DMS 273 (cell line): ENCODE data around the gene ZC3H18.
A peak's percentile ranks its signal among the peaks of the same experiment; 100 is the strongest.
"Not testable (repeated sequence)": the region's sequence is repeated elsewhere in the genome, so short reads cannot be mapped to it uniquely, and the experiment has no call there.

Experiments used
- DNase-seq: peaks from one replicate; lab custom pipeline; 2025; ENCODE audit not compliant: unreplicated experiment; lab: John Stamatoyannopoulos, UW

Gene ZC3H18

DNA sequence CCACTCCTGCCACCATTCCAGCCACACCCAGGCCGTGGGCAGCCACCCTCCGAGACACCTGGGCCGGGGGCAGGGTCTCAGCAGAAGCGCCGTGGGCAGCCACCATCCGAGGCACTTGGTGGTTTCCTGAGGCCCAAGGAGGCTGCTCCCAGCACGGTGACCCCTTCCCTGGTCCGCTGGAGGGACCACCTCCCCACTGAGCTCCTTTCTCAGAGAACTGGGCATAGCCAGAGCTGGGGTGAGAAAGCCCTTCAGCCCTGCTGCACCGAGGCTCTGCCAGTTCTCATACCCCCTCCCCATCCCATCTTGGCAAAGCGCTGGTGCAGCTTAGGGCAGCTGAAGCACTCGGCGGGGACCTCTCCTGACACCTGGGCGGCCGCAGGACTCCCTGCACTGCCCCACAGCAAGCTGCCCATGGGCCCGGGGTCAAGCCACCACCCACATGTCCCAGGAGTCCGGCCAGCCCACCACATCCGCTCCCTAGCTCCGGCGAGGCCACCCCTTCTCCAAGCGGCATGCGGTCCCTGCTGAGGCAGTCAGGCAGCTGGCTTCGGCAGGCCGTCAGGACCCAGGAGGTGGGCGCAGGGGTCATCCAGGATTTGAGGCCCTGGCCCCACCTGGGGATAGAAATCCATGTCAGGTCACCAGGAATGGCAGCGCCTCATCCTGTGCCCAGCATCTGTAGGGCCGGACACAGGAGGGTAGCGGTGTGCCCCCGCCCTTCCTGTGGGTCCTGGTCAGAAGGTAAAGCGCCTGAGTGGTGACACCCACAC, 82.0 kb downstream of the ZC3H18 start:
- DNase-seq = no peak

DNA sequence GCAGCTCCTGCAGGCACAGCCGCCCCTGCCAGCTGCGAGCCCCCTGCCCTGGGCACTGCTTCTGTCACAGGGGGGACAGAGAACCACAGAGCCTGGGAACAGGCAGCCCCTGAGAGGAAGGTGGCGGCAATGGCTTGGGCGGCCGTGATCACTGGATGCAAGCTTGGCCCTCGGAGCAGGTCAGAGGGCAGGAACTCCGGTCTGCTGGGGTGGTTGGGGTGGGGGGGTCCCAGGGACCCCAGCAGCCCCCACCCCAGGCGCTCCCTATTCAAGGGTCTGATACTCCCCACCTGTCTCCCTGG, 82.5 kb downstream of the ZC3H18 start:
- DNase-seq = no peak

DNA sequence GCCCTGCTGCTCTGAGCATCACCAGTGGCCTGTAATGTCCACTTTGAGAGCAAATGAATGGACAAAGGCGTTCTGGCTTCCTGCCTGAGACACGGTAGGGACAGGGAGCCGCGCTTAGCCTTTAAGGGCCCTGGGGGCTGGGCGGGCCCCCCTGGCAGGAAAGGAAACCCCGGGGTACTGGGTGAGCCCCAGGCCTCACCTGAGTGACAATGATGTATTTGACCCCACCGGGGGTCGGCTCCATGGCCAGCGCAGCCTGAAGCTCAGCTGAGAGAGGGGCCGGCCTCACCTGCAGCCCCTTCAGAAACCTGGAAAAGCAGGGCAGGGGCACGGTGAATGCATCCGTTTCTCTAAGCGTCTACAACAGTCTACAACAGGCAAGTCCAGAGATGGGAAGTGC, 82.9 kb downstream of the ZC3H18 start:
- no peak for DNase-seq

DNA sequence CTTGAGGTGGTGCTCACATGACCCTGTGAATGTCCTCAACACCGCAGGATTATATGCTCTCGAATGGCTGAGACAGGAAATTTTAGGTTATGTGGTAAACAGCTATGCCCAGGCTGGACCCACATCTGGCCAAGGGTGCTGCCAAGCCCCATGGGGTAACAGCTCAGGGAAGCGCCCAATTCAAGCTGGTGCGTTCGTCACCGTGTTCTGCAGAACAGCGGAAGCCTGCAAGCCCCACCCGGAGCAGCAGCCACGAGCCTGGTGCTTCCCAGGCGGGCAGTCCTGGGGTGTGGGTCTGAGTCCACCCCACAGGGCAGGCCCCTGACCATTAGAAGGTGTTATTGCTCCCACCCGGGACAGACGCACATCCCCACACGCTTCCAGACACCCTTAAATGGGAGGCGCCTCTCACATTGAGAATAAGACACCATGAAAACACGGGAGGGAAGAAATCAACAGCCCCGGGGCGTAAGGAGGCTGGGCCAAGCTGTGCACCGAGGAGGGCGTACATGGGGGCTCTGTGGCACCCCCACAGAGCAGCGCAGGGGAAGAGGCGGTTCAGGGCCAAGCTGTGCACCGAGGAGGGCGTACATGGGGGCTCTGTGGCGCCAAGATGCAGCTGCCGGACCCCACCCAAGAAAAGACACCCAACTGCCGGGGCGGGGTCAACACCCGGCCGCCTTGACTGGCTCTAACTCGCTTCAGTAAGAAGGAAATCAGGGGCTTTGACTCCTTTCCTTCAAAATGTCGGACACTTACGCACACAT, 83.6 kb downstream of the ZC3H18 start:
- DNase-seq = no peak

DNA sequence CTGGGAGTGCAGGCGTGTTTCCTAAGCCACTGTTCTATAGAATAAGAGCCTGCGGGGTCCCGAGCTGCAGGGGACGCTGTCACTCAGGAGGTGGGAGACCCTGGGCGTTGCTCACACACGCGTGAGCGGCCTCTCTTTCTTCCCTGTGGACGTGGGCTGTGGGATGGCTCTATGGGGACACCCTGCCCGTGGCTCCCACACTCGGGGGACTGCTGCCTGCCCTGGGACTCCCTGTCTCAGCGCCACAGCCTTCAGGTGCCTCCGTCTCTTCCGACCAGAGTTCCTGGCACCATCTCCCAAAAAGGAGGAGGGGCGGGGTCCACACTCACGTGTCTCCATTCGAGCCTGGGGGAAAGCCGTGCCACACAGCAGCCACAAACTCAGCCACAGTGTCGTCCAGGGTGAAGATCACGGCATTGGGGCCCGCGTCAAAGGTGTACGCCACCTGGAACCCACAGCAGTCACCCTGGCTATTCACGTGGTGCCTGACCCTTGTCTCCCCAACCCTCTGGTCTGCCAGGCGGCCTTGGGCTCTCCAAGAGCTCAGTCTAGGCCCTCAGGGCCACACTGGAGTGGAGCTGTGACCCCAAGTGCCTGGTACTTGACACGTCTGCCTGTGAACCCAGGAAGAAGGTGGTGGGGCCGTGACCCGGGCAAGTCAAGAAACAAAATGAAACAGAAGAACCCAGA, 84.3 kb downstream of the ZC3H18 start:
- no peak for DNase-seq

DNA sequence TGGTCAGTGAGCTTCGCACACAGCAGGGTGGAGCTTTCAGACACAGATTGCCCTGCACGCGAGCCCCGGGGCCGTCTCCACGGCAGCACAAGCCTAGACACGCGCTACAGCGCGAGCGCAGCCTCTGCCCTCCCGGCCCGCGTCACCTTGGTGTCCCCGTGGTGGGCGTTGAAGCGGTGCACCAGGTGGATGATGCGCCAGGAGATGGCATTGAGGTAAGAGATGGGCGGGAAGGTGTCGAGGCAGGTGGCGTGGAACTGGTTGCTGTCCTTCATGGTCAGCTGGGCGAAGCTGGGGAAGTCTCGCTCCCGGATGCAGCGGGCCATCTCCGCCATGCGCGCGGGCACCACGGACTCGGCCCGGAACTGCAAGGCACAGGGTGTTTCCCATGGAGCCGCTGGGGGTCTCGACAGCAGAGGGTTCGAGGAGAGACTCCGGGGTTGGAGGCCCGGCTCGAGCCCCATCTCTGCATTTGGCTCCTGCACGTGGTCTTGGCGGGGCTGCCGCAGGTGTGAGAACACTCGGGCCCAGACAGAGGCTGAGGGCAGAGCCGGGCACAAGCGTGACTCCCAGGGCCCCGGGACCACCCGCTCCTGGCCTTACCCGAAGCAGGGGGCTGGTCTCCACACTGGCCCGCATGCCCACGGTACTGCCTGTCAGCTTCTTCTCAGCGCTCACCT, 85.0 kb downstream of the ZC3H18 start:
- DNase-seq = no peak

DNA sequence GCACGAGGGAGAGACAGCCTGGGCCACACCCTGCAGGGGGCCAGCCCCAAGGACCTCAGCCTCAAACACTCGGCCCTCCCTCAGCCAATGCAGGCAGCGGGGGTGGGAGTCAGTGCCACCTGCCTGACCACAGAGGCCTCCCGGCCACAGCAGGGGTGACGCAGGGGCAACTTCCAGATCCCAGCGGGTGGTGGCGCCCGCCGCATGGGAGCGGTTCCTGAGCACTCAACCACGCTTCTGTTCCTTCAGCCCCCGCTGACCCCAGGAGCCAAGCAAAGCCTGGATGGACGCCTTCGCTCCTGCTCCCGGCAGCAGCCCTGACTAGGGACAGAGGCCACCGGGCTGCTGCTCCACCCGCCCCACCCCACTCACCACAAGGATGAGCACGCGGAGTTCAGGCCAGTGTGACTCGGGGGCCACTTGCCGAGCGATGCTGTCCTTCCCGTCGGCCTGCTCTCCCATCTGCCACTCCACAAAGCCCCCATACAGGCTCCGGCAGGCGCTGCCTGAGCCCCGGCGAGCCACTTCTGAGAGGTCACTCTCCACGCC, 85.6 kb downstream of the ZC3H18 start:
- no peak for DNase-seq

DNA sequence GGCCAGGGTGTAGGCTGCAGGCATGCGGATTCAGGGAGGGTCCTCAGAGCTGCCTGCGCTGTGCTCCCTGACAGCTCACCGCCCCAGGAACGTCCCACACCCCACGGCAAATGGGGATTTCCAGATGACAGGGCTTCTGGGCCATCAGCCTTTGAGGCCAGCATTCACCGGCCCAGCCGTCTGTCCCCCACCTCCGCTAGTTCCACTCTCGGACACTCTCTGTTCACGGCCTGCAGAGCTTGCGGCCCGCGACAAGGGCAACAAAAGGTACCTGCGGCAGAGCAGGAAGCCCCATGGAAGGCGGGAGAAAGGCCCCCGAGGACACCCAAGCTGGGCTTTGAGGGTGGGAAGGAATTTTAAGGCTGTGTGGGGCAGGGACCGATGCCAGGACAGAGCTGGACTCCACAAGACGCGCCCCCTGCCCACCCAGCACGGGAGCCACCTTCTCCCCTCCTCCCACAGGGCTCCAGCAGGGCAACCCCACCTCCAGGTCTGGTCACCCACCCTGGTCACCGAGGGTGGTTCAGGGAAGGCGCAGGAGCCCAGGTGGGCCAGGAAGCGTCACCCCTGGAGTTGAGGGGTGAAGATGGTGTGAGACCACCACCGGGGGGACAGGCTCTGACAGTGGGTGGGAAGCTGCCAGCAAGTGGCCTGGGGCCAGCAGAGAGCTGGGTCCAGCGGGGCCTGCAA, 86.2 kb downstream of the ZC3H18 start:
- DNase-seq = no peak

DNA sequence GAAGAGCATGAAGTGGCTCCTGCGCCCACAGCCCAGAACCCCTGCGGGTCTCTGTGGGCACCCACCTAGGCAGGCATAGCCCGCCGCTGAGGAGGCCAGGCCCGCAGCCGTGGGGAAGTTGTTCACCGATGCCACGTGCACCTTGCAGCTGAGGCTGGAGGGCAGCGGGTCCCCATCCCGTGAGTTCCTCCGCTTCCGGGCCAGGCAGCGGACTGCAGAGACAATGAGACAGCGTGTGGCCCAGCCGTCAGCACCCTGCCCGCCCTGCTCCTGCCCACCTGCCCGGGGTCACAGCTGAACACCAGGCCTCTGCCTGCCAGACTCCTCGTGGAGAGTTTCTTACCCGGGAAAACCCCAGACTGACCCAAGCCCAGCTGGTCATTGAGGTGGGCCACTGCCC, 87.2 kb downstream of the ZC3H18 start:
- no peak for DNase-seq

DNA sequence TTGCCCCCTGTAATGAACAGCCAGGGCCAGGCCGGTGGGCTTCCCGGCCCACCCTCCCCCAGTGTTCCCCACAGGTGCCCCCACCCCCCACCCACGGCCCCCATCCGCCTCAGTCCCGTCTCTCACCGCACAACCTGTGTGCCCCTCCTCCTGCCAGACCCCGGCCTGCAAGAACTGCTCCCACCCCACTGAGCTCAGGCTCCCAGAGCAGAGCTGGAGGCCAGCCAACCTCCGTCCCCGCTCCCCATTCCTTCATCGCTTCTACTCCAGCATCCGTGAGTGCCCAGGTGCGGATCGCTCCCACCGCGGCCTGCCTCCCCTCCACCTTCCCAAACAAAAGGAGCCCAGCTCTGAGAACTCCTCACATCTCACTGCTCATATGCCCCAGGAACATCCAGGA, 88.5 kb downstream of the ZC3H18 start:
- no peak for DNase-seq

DNA sequence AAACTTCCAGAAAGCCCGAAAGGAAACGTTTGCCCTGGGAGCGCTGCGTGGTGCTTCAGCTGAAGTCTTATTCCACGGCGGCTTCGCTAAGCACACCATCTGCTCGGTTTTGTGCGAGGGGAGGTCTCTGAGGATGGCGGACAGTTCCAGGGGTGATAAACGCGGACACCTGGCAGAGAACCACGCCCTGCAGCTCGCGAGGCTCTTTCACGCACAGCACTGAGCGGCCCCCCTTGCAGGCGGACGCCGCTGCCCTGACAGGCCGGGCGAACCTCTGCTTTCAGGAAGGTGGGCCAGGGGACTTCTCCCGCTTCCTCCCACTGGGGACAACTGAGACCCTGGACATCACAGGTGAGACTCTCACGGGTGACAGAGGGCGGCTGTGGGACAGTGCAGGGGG, 89.0 kb downstream of the ZC3H18 start:
- no peak for DNase-seq

DNA sequence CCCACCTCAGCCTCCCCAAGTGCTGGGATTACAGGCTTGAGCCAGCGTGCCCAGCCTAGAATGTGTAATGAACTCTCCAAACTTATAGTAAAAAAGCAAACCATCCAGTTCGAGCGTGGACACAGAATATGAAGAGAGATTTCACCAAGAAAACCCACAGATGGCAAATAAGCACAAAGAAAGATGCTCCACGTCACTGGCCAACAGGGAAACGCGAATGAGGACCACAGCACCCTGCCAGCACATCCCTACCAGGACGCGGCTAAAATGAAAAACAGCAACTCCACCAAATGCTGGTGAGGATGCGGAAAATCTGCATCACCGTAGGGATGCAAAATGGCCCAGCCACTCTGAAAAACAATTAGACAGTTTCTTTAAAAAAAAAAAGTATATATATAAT, 91.3 kb downstream of the ZC3H18 start:
- no peak for DNase-seq

DNA sequence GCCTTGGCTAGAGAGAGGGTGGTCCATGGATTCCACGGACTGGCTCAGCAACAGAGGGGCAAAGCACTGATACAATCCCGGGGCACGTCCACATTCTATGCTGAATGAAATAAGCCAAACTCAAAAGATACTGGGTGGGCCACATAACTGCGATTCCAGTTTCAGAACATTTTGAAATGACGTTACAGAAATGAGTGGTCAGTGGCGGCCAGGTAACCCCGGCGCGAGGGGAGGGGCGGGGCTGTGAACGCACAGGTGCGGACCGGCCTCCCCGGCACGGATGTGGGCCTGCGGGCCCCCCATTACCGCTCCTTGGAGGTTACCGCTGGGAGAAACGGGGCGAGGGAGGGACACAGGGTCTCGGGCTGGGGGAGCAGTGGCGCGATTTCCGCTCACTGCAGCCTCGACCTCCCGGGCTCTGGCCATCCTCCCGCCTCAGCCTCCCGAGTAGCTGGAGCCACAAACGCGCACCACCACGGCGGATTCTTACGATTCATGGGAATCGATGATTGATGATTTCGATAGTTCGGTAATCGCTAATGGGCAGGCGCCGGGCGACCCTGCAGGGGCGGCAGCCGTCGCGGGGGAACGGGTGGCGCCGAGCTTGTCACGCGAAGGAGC, 92.1 kb downstream of the ZC3H18 start:
- no peak for DNase-seq

DNA sequence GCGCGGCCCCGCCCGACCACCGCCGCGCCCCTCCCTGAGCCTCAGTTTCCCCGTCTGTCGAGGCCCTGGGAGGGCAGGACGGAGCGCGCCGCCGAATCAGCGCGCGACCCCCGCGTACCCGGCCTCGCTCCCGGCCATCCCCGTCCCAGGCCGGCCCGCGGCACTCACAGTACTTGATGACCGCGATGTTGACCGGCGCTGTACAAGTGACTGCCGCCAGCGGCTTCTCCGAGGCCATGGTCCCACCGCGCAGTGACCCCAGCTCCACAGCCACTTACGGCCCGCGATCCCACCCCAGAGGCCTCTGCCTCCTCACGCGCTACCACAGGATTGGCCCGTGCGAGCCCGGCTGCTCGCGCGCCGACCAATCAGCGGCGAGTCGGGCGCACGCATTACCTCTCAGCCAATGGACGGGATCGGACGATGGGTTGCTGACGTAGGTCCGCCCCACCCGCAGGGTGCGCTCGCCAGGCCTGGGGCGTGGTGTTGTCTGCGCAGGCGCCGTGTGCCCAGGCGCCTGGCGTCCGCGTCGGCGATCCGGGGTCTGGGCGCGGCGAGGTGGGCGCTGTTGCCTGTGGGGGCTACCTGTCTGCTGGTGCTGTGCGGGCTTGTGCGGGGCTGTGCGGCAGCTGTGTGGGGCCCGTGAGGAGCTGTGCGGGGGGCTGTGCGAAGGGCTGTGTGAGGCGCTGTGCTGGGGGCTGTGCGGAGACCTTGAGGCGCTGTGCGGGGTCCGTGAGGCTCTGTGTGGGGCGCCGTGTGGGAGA, 92.8 kb downstream of the ZC3H18 start, which contains the start of gene MVD:
TSS of gene MVD (minus strand) at position 249 of the 764 bp plus-strand sequence. CDS start at position 238, 11 bp downstream.
- peak; percentile 99 for DNase-seq

DNA sequence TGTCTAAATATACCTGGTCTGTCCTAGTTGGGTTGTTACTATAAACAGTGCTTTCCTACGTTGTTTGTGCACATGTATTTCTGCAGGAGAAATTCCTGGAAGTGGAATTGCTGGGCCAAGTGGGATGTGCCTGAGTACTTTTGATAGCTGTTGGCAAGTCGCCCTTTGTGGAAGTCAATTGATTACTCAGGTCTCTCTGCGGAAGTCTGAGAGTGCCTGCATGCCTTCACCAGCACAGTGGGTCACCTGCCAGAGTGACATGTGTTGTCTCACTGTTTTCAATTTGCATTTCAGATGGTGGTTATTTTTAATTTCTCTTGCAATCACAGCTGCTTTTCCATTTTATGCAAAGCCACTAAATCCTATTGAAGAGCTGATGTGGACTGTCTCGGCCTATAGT, 94.9 kb downstream of the ZC3H18 start:
- DNase-seq = no peak

DNA sequence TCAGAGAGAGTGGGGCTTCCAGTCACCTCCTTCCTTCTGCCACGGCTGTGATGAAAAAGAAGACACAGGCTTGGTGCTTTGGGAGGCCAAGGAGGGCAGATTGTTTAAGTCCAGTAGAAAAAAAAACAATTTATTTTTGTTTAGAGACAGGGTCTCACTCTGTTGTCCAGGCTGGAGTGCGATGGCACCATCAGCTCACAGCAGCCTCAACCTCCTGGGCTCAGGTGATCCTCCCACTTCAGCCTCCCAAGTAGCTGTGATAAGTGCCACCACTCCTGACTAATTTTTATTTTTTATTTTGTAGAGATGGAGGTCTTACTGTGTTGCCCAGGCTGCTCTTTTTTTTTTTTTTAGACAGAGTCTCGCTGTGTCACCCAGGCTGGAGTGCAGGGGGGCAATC, 95.4 kb downstream of the ZC3H18 start:
- DNase-seq = no peak

DNA sequence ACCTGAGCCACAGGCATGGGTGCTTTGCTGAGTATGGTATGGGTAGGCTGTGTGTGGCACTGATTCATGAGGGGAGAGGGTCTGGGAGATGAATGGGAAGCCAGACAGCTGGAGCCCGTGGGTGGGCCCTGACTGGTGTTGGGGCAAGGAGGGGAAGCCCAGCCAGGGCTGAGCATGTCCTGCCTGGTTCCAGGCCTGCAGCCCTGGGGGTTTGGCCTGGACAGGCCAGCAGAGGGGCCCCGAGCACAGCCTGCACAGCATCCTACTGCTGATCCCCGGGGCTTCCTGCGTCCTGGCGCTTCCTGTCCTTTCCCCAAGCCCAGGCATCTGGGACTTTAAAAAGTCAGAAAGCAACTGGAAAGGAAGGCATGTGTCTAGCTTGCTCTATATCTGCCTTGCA, 97.3 kb downstream of the ZC3H18 start:
- no peak for DNase-seq

DNA sequence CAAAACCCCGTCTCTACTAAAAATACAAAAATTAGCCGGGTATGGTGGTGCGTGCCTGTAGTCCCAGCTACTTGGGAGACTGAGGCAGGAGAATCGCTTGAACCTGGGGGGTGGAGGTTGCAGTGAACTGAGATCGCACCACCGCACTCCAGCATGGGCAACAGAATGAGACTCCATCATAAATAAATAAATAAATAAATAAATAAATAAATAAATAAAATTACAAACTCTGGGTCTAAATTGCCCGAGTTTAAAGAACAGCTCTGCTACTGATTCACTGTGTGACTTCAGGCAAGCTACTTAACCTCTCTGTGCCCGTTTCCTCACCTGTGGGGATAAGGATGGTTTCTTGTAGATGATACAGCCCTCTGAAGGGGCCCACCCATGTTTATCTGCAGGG, 99.3 kb downstream of the ZC3H18 start:
- DNase-seq = not testable (repeated sequence)

DNA sequence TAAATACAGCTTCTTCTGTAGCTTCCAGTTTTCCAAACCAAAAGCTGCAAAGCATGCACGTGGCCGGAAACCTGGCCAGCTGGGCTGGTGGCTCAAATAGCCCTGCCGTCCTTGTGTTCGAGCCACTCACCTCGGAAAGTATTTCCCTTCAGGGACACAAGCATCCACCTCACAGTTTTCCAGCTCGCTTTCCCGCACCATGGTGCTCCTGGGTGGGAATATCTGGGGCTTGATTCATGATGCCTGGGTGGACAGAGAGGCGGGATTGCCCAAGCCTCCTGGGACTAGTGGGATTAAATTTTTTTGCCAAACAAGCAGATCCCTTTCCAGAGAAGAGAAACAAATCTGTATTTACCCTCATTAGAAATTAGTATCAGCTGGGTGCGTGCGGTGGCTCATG, 99.8 kb downstream of the ZC3H18 start:
- DNase-seq = no peak
